ENCODE results near the gene EPM2AIP1. TPM values are rescaled to one million over a fixed set of nuclear protein-coding genes. Genes with fewer than 3 reads are reported as not detected.

The EPM2AIP1 gene
- total and polyA plus RNA-seq, 9 of the 15 experiments (the other 6 are each of a cell fraction or from before 2014, with no cell fraction given) = 6.7 to 44.8 (median 25.2) TPM

- 92% methylated on average over 20 of the region's 21 CpGs for WGBS (ENCODE audit: insufficient coverage, low coverage, missing lambda C conversion rate)
- intact Hi-C loops (cut with micrococcal nuclease) (no loop called here), in situ Hi-C loops (cut with MboI) (no loop called here)
- no peak for TF ChIP-seq BACH1 (tag; IDR thresholded peaks at IDR 0.05)
- H3K4me1 ChIP-seq (replicated peaks in 1 of 2; ENCODE audit: control insufficient read depth in 2 of 2, insufficient read depth in 2 of 2, low read length in 2 of 2) = peaks cover 22 to 23% of the 10 kb centered on the region in 2 experiments
- H3K4me3 ChIP-seq = no peak overlapping the region
- no peak overlapping the region for H3K27ac ChIP-seq (ENCODE audit: extremely low read depth, low read depth, low read length)
- no peaks in the 10 kb centered on the region for H3K9me1 ChIP-seq (ENCODE audit: control insufficient read depth, insufficient read depth, low read length)
- H2AFZ ChIP-seq (ENCODE audit: low read depth, low read length) = no peak overlapping the region
- no peaks in the 10 kb centered on the region for H4K20me1 ChIP-seq (replicated peaks; ENCODE audit: control insufficient read depth, insufficient read depth, low read length)
- no peak overlapping the region for H3K4me2 ChIP-seq (ENCODE audit: insufficient read depth, low read length)
- ChIA-PET POLR2A (no interaction called here), CTCF (ENCODE audit: low intra/inter-chr PET ratio) (no interaction called here)
- H3K9ac ChIP-seq (ENCODE audit: insufficient read depth in 1 of 2, low read depth in 2 of 2, low read length in 2 of 2) = no peak overlapping the region
- no peaks in the 10 kb centered on the region for H3K79me2 ChIP-seq (ENCODE audit: control insufficient read depth, insufficient read depth, low read length)
- DNase-seq (ENCODE audit: extremely low read depth in 1 of 4, low spot score in 3 of 4) (no peak), FAIRE-seq (no peak), ATAC-seq (no peak; the same call in 2 of the 3 replicates)
- no peaks in the 10 kb centered on the region for H3K27me3 ChIP-seq (ENCODE audit: control insufficient read depth in 2 of 2, insufficient read depth in 2 of 2, low read length in 2 of 2)
- no TSS peak for BruUV-seq (replicated peaks)
- no peaks in the 10 kb centered on the region for H3K36me3 ChIP-seq (ENCODE audit: control insufficient read depth, insufficient read depth, low read length)
- H3K9me3 ChIP-seq (replicated peaks; ENCODE audit: control insufficient read depth, insufficient read depth, low read depth, low read length) = peaks cover 19% of the 10 kb centered on the region
Observed at GRCh38 chr3:36942638-36943248, 50.2 kb downstream of the EPM2AIP1 start.

- peak; percentile 93 for FAIRE-seq
- DNase-seq (ENCODE audit: extremely low read depth in 1 of 4, low spot score in 3 of 4) = peak; percentile 36 to 83 (median 56)
- Histone ChIP-seq H3K9me1 (ENCODE audit: control insufficient read depth, insufficient read depth, low read length) (no peaks in the 10 kb centered on the region), H3K79me2 (ENCODE audit: control insufficient read depth, insufficient read depth, low read length) (no peaks in the 10 kb centered on the region), H3K27me3 (ENCODE audit: control insufficient read depth in 2 of 2, insufficient read depth in 2 of 2, low read length in 2 of 2) (no peaks in the 10 kb centered on the region), H3K4me1 (replicated peaks in 1 of 2; ENCODE audit: control insufficient read depth in 2 of 2, insufficient read depth in 2 of 2, low read length in 2 of 2) (peaks cover 22 to 26% of the 10 kb centered on the region in 2 experiments), H3K9ac (ENCODE audit: insufficient read depth in 1 of 2, low read depth in 2 of 2, low read length in 2 of 2) (peak overlapping the region; percentile 22 to 61; a peak in 1 of 4 replicates), H4K20me1 (replicated peaks; ENCODE audit: control insufficient read depth, insufficient read depth, low read length) (no peaks in the 10 kb centered on the region), H3K4me2 (ENCODE audit: insufficient read depth, low read length) (peak overlapping the region; percentile 37), H3K4me3 (no peak overlapping the region), H3K27ac (ENCODE audit: extremely low read depth, low read depth, low read length) (peak overlapping the region; percentile 53), H3K36me3 (ENCODE audit: control insufficient read depth, insufficient read depth, low read length) (no peaks in the 10 kb centered on the region), H3K9me3 (replicated peaks; ENCODE audit: control insufficient read depth, insufficient read depth, low read depth, low read length) (peaks cover 14% of the 10 kb centered on the region), H2AFZ (ENCODE audit: low read depth, low read length) (peak overlapping the region; percentile 79)
- 2% methylated on average over 3 of the region's 3 CpGs for WGBS (ENCODE audit: insufficient coverage, low coverage, missing lambda C conversion rate)
- CTCF ChIA-PET (ENCODE audit: low intra/inter-chr PET ratio) = interaction anchor here (0.6 kb wide), 1 partner anchor 212 kb away, joined by 3 read pairs; no protein-coding TSS in a partner anchor
- peak; percentile 84 for ATAC-seq
- POLR2A ChIA-PET = interaction anchor here (1.3 kb wide), 1 partner anchor 13 kb away, joined by 3 read pairs; no protein-coding TSS in a partner anchor
- BruUV-seq (replicated peaks) = no TSS peak
- intact Hi-C loops (cut with micrococcal nuclease) (no loop called here), in situ Hi-C loops (cut with MboI) (no loop called here)
- peak; percentile 25; the same call in 1 of the 2 replicates for TF ChIP-seq TCF3 (CRISPR knock-in tag; IDR thresholded peaks at IDR 0.05)
- 0 out of 4 replicates have a peak, but pooled peaks of 1 of the 2 experiments have one; percentile 42 for TF ChIP-seq UBTF (IDR thresholded peaks at IDR 0.05; ENCODE audit: borderline replicate concordance in 1 of 2, low read depth in 2 of 2, low read length in 2 of 2)
- TF ChIP-seq NFXL1 (CRISPR knock-in tag; IDR thresholded peaks at IDR 0.05) = no peak
- no peak for TF ChIP-seq GATA2 (CRISPR knock-in tag; IDR thresholded peaks at IDR 0.05)
- TF ChIP-seq NR2C1 (IDR thresholded peaks at IDR 0.05) = no peak
- TF ChIP-seq NR2C1 (tag; IDR thresholded peaks at IDR 0.05) = peak; percentile 31; the same call in 1 of the 2 replicates
- 0 out of 2 replicates have a peak, but pooled peaks have one; percentile 38 for TF ChIP-seq RNF2 (IDR thresholded peaks at IDR 0.05)
- TF ChIP-seq ARID1B (IDR thresholded peaks at IDR 0.05) = 0 out of 2 replicates have a peak, but pooled peaks have one; percentile 12
- no peak for TF ChIP-seq BRCA1 (IDR thresholded peaks at IDR 0.05)
- no peak for TF ChIP-seq BRCA1 (CRISPR knock-in tag; IDR thresholded peaks at IDR 0.05)
- no peak for TF ChIP-seq XRCC5 (IDR thresholded peaks at IDR 0.05; ENCODE audit: low read depth, low read length)
- peak; percentile 28; the same call in 1 of the 2 replicates for TF ChIP-seq PKNOX1 (IDR thresholded peaks at IDR 0.05)
Observed at GRCh38 chr3:36941658-36942057, 51.3 kb downstream of the EPM2AIP1 start.
